Neural cell (in vitro differentiated cells): ENCODE data around the gene JMJD8. TPM values are rescaled to one million over a fixed set of nuclear protein-coding genes. Genes with fewer than 3 reads are reported as not detected.

Source experiments
- H2AFZ ChIP-seq: fragments of 200-600, 300-800 bp; sonication (generic), shearing (Covaris generic); 2 replicates; pipeline ENCODE4 v1.6.0; 2014; ENCODE audit warnings: low read depth, mild to moderate bottlenecking, antibody characterized with exemption, low read length, moderate library complexity
- H3F3A ChIP-seq: fragments of 200-600 bp; shearing (Covaris generic); 2 replicates; pipeline ENCODE4 v1.6.1; 2016; ENCODE audit warnings: mild to moderate bottlenecking, moderate library complexity, mixed read lengths, antibody characterized with exemption, low read length; ENCODE audit not compliant: insufficient read depth, poor library complexity, severe bottlenecking
- H3K27ac ChIP-seq: fragments of 200-600, 300-800 bp; sonication (generic), shearing (Covaris generic); 2 replicates; pipeline ENCODE4 v1.5.1; 2014; ENCODE audit warnings: mild to moderate bottlenecking, low read length, moderate library complexity
- H3K27me3 ChIP-seq: fragments of 300-800, 200-600 bp; sonication (generic), shearing (Covaris generic); 2 replicates; pipeline ENCODE4 v1.6.0; 2014; ENCODE audit warnings: mild to moderate bottlenecking, low read depth, low read length, moderate library complexity; ENCODE audit not compliant: insufficient read depth
- H3K36me3 ChIP-seq: fragments of 300-800, 200-600 bp; sonication (generic), shearing (Covaris generic); 2 replicates; pipeline ENCODE4 v1.5.1; 2014; ENCODE audit warnings: mild to moderate bottlenecking, antibody characterized with exemption, low read length, moderate library complexity; ENCODE audit not compliant: insufficient read depth
- H3K4me2 ChIP-seq: fragments of 300-800, 200-600 bp; sonication (generic), shearing (Covaris generic); 2 replicates; pipeline ENCODE4 v1.6.0; 2014; ENCODE audit warnings: mild to moderate bottlenecking, low read length
- H3K4me3 ChIP-seq: fragments of 300-800, 200-600 bp; sonication (generic), shearing (Covaris generic); 2 replicates; pipeline ENCODE4 v1.5.1; 2014; ENCODE audit warnings: mild to moderate bottlenecking, low read length, moderate library complexity
- H3K79me2 ChIP-seq: fragments of 200-600 bp; shearing (Covaris generic); replicated peaks from 2 replicates; pipeline ENCODE4 v1.6.0; 2014; ENCODE audit warnings: mild to moderate bottlenecking, low read length, moderate library complexity; ENCODE audit not compliant: insufficient read depth
- H3K9ac ChIP-seq: fragments of 300-800, 200-600 bp; sonication (generic), shearing (Covaris generic); 2 replicates; pipeline ENCODE4 v1.6.1; 2016; ENCODE audit warnings: mild to moderate bottlenecking, low read length, mixed read lengths
- H3K9me2 ChIP-seq: fragments of 200-600 bp; shearing (Covaris generic); 2 replicates; pipeline ENCODE4 v1.6.1; 2016; ENCODE audit warnings: mild to moderate bottlenecking, low read length, mixed read lengths; ENCODE audit not compliant: insufficient read depth
- H3K9me3 ChIP-seq: fragments of 200-600, 300-800 bp; sonication (generic), shearing (Covaris generic); 2 replicates; pipeline ENCODE4 v1.6.1; 2016; ENCODE audit warnings: mild to moderate bottlenecking, mixed run types, low read length, moderate library complexity, mixed read lengths
- H4K20me1 ChIP-seq: fragments of 200-600 bp; shearing (Covaris generic); 2 replicates; pipeline ENCODE4 v1.6.1; 2016; ENCODE audit warnings: mild to moderate bottlenecking, mixed run types; ENCODE audit not compliant: insufficient read depth
- EP300 ChIP-seq: fragments of 450-650 bp; conservative IDR thresholded peaks from 2 replicates; pipeline ENCODE4 v1.6.1; 2014; ENCODE audit warnings: antibody characterized with exemption, mild to moderate bottlenecking, moderate library complexity; ENCODE audit not compliant: poor library complexity, severe bottlenecking
- EZH2 ChIP-seq: fragments of 200-600, 300-800 bp; shearing (Covaris generic), sonication (generic); IDR thresholded peaks from 2 replicates; pipeline ENCODE4 v1.6.1; 2014; ENCODE audit warnings: antibody characterized with exemption, low read length, borderline replicate concordance, mild to moderate bottlenecking; ENCODE audit not compliant: insufficient read depth, poor library complexity, severe bottlenecking
- MXI1 ChIP-seq: fragments of 450-650 bp; conservative IDR thresholded peaks from 2 replicates; pipeline ENCODE4 v1.6.1; 2014; ENCODE audit warnings: antibody characterized with exemption, mild to moderate bottlenecking; ENCODE audit not compliant: poor library complexity, severe bottlenecking
- POLR2AphosphoS5 ChIP-seq: IDR thresholded peaks from 2 replicates; pipeline ENCODE4 v1.6.1; 2012
- RAD21 ChIP-seq: fragments of 450-650 bp; conservative IDR thresholded peaks from 2 replicates; pipeline ENCODE4 v1.6.1; 2014; ENCODE audit warnings: antibody characterized with exemption, mild to moderate bottlenecking, moderate library complexity
- SMC3 ChIP-seq: fragments of 450-650 bp; conservative IDR thresholded peaks from 2 replicates; pipeline ENCODE4 v1.6.1; 2014; ENCODE audit warnings: antibody characterized with exemption, mild to moderate bottlenecking, moderate library complexity; ENCODE audit not compliant: poor library complexity
- TAF1 ChIP-seq: IDR thresholded peaks from 2 replicates; pipeline ENCODE4 v1.6.1; 2012; ENCODE audit warnings: low read depth
- polyA plus RNA-seq: library from polyadenylated mRNA; depleted of rRNA; stranded (reverse); fragments of >200 nt; gene quantifications from 2 replicates; pipeline ENCODE4 v1.2.3, GENCODE V29; 2014
- TF ChIP-seq, protein P1 (sequence below): IDR thresholded peaks from 2 replicates; pipeline ENCODE4 v1.6.1; 2012; ENCODE audit warnings: borderline replicate concordance
- TF ChIP-seq, protein P2 (sequence below): fragments of 450-650 bp; IDR thresholded peaks from 2 replicates; pipeline ENCODE4 v1.5.1; 2014; ENCODE audit warnings: antibody characterized with exemption, mild to moderate bottlenecking, moderate library complexity; ENCODE audit not compliant: poor library complexity, severe bottlenecking

Gene JMJD8
- polyA plus RNA-seq, 1 donor from 2014 or later: 44.7 TPM

DNA sequence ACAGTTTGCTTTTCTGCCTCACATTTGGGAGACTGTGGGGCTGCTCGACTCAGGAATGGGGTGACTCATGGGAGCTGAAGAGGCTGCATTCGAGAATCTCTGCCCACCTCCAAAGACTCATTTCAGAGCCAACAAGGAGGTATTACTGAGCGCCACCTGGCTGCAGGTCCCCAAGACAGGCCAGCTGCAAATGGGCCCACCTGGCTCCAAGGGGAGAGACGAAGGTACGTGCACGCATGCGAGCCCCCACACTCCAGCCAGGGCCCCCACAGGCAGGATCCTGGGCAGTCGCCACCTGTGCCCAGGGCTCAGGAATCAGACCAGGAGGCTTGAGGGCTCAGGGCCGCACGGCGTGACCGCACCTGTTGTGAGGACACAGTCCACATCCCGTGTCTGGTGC, 48.8 kb upstream of the JMJD8 start:
- no peak overlapping the region for H2AFZ ChIP-seq
- H3K4me3 ChIP-seq: no peak overlapping the region
- no peaks in the 10 kb centered on the region for H3K27me3 ChIP-seq
- no peaks in the 10 kb centered on the region for H3K36me3 ChIP-seq
- no peaks in the 10 kb centered on the region for H4K20me1 ChIP-seq
- no peak overlapping the region for H3K9ac ChIP-seq
- no peaks in the 10 kb centered on the region for H3K9me3 ChIP-seq
- no peaks in the 10 kb centered on the region for H3K79me2 ChIP-seq
- H3K27ac ChIP-seq: no peak overlapping the region
- TF ChIP-seq, protein P1, sequence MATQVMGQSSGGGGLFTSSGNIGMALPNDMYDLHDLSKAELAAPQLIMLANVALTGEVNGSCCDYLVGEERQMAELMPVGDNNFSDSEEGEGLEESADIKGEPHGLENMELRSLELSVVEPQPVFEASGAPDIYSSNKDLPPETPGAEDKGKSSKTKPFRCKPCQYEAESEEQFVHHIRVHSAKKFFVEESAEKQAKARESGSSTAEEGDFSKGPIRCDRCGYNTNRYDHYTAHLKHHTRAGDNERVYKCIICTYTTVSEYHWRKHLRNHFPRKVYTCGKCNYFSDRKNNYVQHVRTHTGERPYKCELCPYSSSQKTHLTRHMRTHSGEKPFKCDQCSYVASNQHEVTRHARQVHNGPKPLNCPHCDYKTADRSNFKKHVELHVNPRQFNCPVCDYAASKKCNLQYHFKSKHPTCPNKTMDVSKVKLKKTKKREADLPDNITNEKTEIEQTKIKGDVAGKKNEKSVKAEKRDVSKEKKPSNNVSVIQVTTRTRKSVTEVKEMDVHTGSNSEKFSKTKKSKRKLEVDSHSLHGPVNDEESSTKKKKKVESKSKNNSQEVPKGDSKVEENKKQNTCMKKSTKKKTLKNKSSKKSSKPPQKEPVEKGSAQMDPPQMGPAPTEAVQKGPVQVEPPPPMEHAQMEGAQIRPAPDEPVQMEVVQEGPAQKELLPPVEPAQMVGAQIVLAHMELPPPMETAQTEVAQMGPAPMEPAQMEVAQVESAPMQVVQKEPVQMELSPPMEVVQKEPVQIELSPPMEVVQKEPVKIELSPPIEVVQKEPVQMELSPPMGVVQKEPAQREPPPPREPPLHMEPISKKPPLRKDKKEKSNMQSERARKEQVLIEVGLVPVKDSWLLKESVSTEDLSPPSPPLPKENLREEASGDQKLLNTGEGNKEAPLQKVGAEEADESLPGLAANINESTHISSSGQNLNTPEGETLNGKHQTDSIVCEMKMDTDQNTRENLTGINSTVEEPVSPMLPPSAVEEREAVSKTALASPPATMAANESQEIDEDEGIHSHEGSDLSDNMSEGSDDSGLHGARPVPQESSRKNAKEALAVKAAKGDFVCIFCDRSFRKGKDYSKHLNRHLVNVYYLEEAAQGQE: no peak
- TF ChIP-seq EZH2 (no peak), POLR2AphosphoS5 (no peak), RAD21 (no peak), EP300 (no peak), MXI1 (no peak), SMC3 (no peak), TAF1 (no peak)
- TF ChIP-seq, protein P2, sequence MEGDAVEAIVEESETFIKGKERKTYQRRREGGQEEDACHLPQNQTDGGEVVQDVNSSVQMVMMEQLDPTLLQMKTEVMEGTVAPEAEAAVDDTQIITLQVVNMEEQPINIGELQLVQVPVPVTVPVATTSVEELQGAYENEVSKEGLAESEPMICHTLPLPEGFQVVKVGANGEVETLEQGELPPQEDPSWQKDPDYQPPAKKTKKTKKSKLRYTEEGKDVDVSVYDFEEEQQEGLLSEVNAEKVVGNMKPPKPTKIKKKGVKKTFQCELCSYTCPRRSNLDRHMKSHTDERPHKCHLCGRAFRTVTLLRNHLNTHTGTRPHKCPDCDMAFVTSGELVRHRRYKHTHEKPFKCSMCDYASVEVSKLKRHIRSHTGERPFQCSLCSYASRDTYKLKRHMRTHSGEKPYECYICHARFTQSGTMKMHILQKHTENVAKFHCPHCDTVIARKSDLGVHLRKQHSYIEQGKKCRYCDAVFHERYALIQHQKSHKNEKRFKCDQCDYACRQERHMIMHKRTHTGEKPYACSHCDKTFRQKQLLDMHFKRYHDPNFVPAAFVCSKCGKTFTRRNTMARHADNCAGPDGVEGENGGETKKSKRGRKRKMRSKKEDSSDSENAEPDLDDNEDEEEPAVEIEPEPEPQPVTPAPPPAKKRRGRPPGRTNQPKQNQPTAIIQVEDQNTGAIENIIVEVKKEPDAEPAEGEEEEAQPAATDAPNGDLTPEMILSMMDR: no peak
- H3K4me2 ChIP-seq: no peak overlapping the region
- H3F3A ChIP-seq: no peaks in the 10 kb centered on the region
- no peaks in the 10 kb centered on the region for H3K9me2 ChIP-seq

DNA sequence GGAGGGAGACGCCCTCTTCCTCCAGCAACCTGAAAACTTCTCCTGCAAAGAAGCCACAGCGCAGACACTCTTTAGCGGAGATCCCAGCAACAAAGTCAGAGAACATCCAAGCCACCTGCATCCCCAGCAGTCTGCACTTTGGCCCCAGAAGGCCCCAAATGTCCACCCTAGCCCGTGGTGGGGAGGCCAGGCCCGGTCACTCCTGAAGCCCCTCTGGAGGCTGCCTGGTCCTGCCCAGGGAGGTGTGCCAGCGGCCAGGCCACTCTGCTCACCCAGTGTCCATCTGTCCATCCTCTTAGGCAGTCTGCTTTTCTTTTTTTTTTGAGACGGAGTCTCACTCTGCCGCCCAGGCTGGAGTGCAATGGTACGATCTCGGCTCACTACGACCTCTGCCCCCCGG, 48.2 kb upstream of the JMJD8 start:
- H3K9me2 ChIP-seq: no peaks in the 10 kb centered on the region
- no peaks in the 10 kb centered on the region for H3K9me3 ChIP-seq
- no peaks in the 10 kb centered on the region for H4K20me1 ChIP-seq
- peaks cover 4% of the 10 kb centered on the region for H3K27me3 ChIP-seq
- no peaks in the 10 kb centered on the region for H3F3A ChIP-seq
- no peak overlapping the region for H3K27ac ChIP-seq
- H3K36me3 ChIP-seq: no peaks in the 10 kb centered on the region
- H3K4me2 ChIP-seq: no peak overlapping the region
- H3K79me2 ChIP-seq: no peaks in the 10 kb centered on the region
- H3K9ac ChIP-seq: no peak overlapping the region
- no peak overlapping the region for H2AFZ ChIP-seq
- no peak overlapping the region for H3K4me3 ChIP-seq
- TF ChIP-seq EZH2 (no peak), EP300 (no peak), SMC3 (no peak), MXI1 (no peak), TAF1 (no peak), RAD21 (no peak), POLR2AphosphoS5 (no peak)
- TF ChIP-seq, protein P1: no peak
- TF ChIP-seq, protein P2: no peak
